ENCODE measurements around the gene CD79B.

The CD79B gene

DNA sequence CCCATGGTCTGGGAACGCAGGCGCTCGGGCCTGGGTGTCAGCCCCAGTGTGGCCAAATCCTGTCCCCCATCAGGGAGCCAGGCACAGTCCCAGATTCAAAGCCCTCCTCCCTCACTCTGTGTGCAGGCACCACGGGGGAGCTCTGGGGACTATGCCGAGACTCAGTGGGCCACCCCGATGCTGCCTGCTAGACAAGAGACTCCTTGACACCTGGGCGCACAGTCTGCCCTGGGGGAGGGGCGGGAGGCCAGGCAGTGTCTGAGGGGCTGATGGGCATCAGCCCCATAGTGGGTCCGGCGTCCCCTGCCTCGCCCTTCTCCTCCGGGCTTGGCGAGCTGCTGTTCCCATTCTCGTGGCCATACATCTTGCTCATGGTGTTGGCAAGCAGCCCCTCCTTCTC is 8.5 kb upstream of the CD79B start:
- Histone ChIP-seq H3K9me3 (replicated peaks; ENCODE audit: insufficient read depth, low read length) (no peaks in the 10 kb centered on the region), H3K27ac (ENCODE audit: low read length) (no peak overlapping the region), H3K27me3 (replicated peaks; ENCODE audit: insufficient read depth, low read length) (peaks cover 14% of the 10 kb centered on the region; the same call in 1 of the 2 replicates), H3F3A (ENCODE audit: insufficient read depth, low read length) (no peaks in the 10 kb centered on the region), H3K4me2 (ENCODE audit: low read depth, low read length) (no peak overlapping the region), H3K36me3 (replicated peaks; ENCODE audit: insufficient read depth, low read length) (no peaks in the 10 kb centered on the region), H2AFZ (ENCODE audit: low read length) (no peak overlapping the region), H3K4me3 (ENCODE audit: low read length) (no peak overlapping the region), H4K20me1 (ENCODE audit: insufficient read depth, low read length) (no peaks in the 10 kb centered on the region), H3K4me1 (ENCODE audit: low read length) (no peaks in the 10 kb centered on the region), H3K9me2 (replicated peaks; ENCODE audit: insufficient read depth, low read length) (no peaks in the 10 kb centered on the region), H3K9ac (ENCODE audit: low read length) (no peak overlapping the region), H3K79me2 (ENCODE audit: low read length) (no peaks in the 10 kb centered on the region)
- TF ChIP-seq EZH2 (optimal IDR thresholded peaks at IDR 0.05; ENCODE audit: low read depth, low read length) = no peak
- TF ChIP-seq EZH2phosphoT487 (IDR thresholded peaks at IDR 0.05; ENCODE audit: low read length) = no peak
- TF ChIP-seq, protein P1, sequence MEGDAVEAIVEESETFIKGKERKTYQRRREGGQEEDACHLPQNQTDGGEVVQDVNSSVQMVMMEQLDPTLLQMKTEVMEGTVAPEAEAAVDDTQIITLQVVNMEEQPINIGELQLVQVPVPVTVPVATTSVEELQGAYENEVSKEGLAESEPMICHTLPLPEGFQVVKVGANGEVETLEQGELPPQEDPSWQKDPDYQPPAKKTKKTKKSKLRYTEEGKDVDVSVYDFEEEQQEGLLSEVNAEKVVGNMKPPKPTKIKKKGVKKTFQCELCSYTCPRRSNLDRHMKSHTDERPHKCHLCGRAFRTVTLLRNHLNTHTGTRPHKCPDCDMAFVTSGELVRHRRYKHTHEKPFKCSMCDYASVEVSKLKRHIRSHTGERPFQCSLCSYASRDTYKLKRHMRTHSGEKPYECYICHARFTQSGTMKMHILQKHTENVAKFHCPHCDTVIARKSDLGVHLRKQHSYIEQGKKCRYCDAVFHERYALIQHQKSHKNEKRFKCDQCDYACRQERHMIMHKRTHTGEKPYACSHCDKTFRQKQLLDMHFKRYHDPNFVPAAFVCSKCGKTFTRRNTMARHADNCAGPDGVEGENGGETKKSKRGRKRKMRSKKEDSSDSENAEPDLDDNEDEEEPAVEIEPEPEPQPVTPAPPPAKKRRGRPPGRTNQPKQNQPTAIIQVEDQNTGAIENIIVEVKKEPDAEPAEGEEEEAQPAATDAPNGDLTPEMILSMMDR (IDR thresholded peaks at IDR 0.05; ENCODE audit: low read length) = no peak
- DNase-seq = no peak

DNA sequence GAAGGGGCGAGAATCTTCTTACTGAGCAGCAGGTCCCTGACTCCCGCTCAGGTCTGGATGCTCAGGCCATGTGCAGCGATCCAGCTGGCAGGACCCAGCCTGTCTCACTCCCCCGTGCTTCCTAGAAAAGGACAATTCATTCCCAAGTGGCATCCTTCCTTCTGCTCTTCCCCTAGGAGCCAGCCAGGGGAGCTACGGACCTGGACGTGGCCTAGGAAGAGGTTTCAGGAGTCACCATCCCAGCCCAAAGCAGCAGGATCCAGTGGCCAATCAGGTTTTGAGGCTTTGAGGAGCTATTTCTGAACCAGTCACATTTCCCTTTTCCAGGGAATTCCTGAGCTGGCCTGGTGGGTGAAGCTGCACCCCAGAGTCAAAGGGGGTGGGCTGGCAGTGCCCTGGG is 7.8 kb upstream of the CD79B start:
- no peaks in the 10 kb centered on the region for H3K9me3 ChIP-seq (replicated peaks; ENCODE audit: insufficient read depth, low read length)
- H4K20me1 ChIP-seq (ENCODE audit: insufficient read depth, low read length) = no peaks in the 10 kb centered on the region
- no peaks in the 10 kb centered on the region for H3F3A ChIP-seq (ENCODE audit: insufficient read depth, low read length)
- TF ChIP-seq, protein P1 (IDR thresholded peaks at IDR 0.05; ENCODE audit: low read length) = no peak
- TF ChIP-seq EZH2 (optimal IDR thresholded peaks at IDR 0.05; ENCODE audit: low read depth, low read length) = no peak
- TF ChIP-seq EZH2phosphoT487 (IDR thresholded peaks at IDR 0.05; ENCODE audit: low read length) = no peak
- H3K4me2 ChIP-seq (ENCODE audit: low read depth, low read length) = no peak overlapping the region
- no peaks in the 10 kb centered on the region for H3K36me3 ChIP-seq (replicated peaks; ENCODE audit: insufficient read depth, low read length)
- no peak overlapping the region for H3K4me3 ChIP-seq (ENCODE audit: low read length)
- no peak for DNase-seq
- no peaks in the 10 kb centered on the region for H3K4me1 ChIP-seq (ENCODE audit: low read length)
- H3K79me2 ChIP-seq (ENCODE audit: low read length) = no peaks in the 10 kb centered on the region
- no peak overlapping the region for H3K9ac ChIP-seq (ENCODE audit: low read length)
- no peak overlapping the region for H2AFZ ChIP-seq (ENCODE audit: low read length)
- no peak overlapping the region for H3K27ac ChIP-seq (ENCODE audit: low read length)
- no peaks in the 10 kb centered on the region for H3K9me2 ChIP-seq (replicated peaks; ENCODE audit: insufficient read depth, low read length)
- H3K27me3 ChIP-seq (replicated peaks; ENCODE audit: insufficient read depth, low read length) = peaks cover 14% of the 10 kb centered on the region; the same call in 1 of the 2 replicates

DNA sequence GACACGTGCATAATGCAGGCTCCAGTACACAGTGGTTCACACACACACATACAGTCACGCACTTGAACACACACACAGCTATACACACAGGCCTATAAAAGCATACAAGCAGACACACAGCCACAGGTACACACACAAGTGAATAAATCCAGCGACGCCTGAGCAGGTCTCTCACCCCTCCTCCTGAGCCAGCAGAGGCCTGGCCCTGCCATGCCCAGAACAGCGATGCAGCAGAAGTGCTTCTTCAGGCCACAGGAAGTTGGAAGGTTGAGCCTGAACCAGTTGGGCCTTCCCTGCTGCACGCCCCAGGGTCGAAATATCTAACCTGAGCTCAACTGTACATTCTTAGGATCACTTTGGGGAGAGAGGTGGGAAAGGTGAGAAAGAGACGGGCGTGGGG is 7.3 kb upstream of the CD79B start:
- Histone ChIP-seq H3K4me3 (ENCODE audit: low read length) (no peak overlapping the region), H3K79me2 (ENCODE audit: low read length) (no peaks in the 10 kb centered on the region), H4K20me1 (ENCODE audit: insufficient read depth, low read length) (no peaks in the 10 kb centered on the region), H3K27ac (ENCODE audit: low read length) (no peak overlapping the region), H3K4me1 (ENCODE audit: low read length) (no peaks in the 10 kb centered on the region), H3F3A (ENCODE audit: insufficient read depth, low read length) (no peaks in the 10 kb centered on the region), H3K9ac (ENCODE audit: low read length) (no peak overlapping the region), H3K27me3 (replicated peaks; ENCODE audit: insufficient read depth, low read length) (peaks cover 14% of the 10 kb centered on the region; the same call in 1 of the 2 replicates), H3K4me2 (ENCODE audit: low read depth, low read length) (no peak overlapping the region), H3K9me2 (replicated peaks; ENCODE audit: insufficient read depth, low read length) (no peaks in the 10 kb centered on the region), H2AFZ (ENCODE audit: low read length) (no peak overlapping the region), H3K36me3 (replicated peaks; ENCODE audit: insufficient read depth, low read length) (no peaks in the 10 kb centered on the region), H3K9me3 (replicated peaks; ENCODE audit: insufficient read depth, low read length) (no peaks in the 10 kb centered on the region)
- TF ChIP-seq, protein P1 (IDR thresholded peaks at IDR 0.05; ENCODE audit: low read length) = no peak
- TF ChIP-seq EZH2phosphoT487 (IDR thresholded peaks at IDR 0.05; ENCODE audit: low read length) (no peak), EZH2 (optimal IDR thresholded peaks at IDR 0.05; ENCODE audit: low read depth, low read length) (no peak)
- no peak for DNase-seq
